HEK293 (cell line): ENCODE data around the gene CCDC12.

Experiments
- CTCF ChIA-PET: fragments of 350-600 bp; formaldehyde crosslinking; extraction: SDS; loops from one replicate; lab custom pipeline; 2021; ENCODE audit warnings: antibody characterized with exemption; lab: Yijun Ruan, JAX
- POLR2A ChIA-PET: fragments of 300-600 bp; formaldehyde crosslinking; extraction: SDS; loops from one replicate; lab custom pipeline; 2020; ENCODE audit warnings: antibody characterized with exemption, inconsistent platforms; lab: Yijun Ruan, JAX
- H3K27ac ChIP-seq: fragments of 200-500 bp; sonication (Bioruptor generic); 2 replicates; pipeline ENCODE4 v1.5.1; 2014; ENCODE audit warnings: low read depth, low read length, control low read depth, inconsistent platforms; ENCODE audit errors: extremely low read depth
- H3K36me3 ChIP-seq, 2 experiments: fragments of 200-500 bp in 1 of 2; sonication (Bioruptor generic) in 1 of 2; 1 replicate in 1 of 2; 2 replicates in 1 of 2; pipeline ENCODE4 v1.5.1; 2014 to 2017; ENCODE audit warnings: inconsistent platforms in 2 of 2, low read length in 2 of 2; ENCODE audit not compliant: control insufficient read depth in 2 of 2, insufficient read depth in 1 of 2
- H3K4me1 ChIP-seq: fragments of 200-500 bp; sonication (Bioruptor generic); 2 replicates; pipeline ENCODE4 v1.5.1; 2014; ENCODE audit warnings: mild to moderate bottlenecking, low read length, inconsistent platforms; ENCODE audit not compliant: control insufficient read depth, insufficient read depth
- H3K4me3 ChIP-seq: 2 replicates; pipeline ENCODE4 v1.5.1; 2011; ENCODE audit warnings: low read depth, mild to moderate bottlenecking, control low read depth, low read length, moderate library complexity
- H3K9me3 ChIP-seq: fragments of 200-500 bp; sonication (Bioruptor generic); 2 replicates; pipeline ENCODE4 v1.5.1; 2014; ENCODE audit warnings: low read depth, low read length, inconsistent platforms; ENCODE audit not compliant: control insufficient read depth, insufficient read depth
- BCL11A ChIP-seq: fragments of 450-650 bp; formaldehyde crosslinking; IDR thresholded peaks from 2 replicates; pipeline ENCODE4 v1.5.1; 2016; ENCODE audit warnings: low read depth, missing biosample characterization, missing genetic modification characterization
- GLIS1 ChIP-seq: fragments of 450-650 bp; formaldehyde crosslinking; IDR thresholded peaks from 2 replicates; pipeline ENCODE4 v1.5.1; 2016; ENCODE audit warnings: missing biosample characterization, missing genetic modification characterization
- KLF16 ChIP-seq: fragments of 450-650 bp; formaldehyde crosslinking; IDR thresholded peaks from 2 replicates; pipeline ENCODE4 v1.5.1; 2017; ENCODE audit warnings: missing biosample characterization, missing genetic modification characterization
- ZBTB21 ChIP-seq: fragments of 450-650 bp; formaldehyde crosslinking; IDR thresholded peaks from 2 replicates; pipeline ENCODE4 v1.5.1; 2017; ENCODE audit warnings: missing biosample characterization, missing genetic modification characterization
- ZFP37 ChIP-seq: fragments of 450-650 bp; formaldehyde crosslinking; IDR thresholded peaks from 2 replicates; pipeline ENCODE4 v1.5.1; 2016; ENCODE audit warnings: missing biosample characterization, missing genetic modification characterization
- ZNF202 ChIP-seq: fragments of 450-650 bp; formaldehyde crosslinking; IDR thresholded peaks from 2 replicates; pipeline ENCODE4 v1.5.1; 2016; ENCODE audit warnings: missing biosample characterization, missing genetic modification characterization, borderline replicate concordance
- ZNF292 ChIP-seq: fragments of 450-650 bp; formaldehyde crosslinking; IDR thresholded peaks from 2 replicates; pipeline ENCODE4 v1.5.1; 2016; ENCODE audit warnings: low read depth, missing biosample characterization, missing genetic modification characterization, borderline replicate concordance
- ZNF354C ChIP-seq: fragments of 450-650 bp; formaldehyde crosslinking; IDR thresholded peaks from 2 replicates; pipeline ENCODE4 v1.5.1; 2016; ENCODE audit warnings: missing biosample characterization, missing genetic modification characterization, low read depth, borderline replicate concordance
- ZNF521 ChIP-seq: fragments of 450-650 bp; formaldehyde crosslinking; IDR thresholded peaks from 2 replicates; pipeline ENCODE4 v1.5.1; 2017; ENCODE audit warnings: missing biosample characterization, mild to moderate bottlenecking, missing genetic modification characterization
- ZNF561 ChIP-seq: fragments of 450-650 bp; IDR thresholded peaks from 2 replicates; pipeline ENCODE4 v1.5.1; 2018; ENCODE audit warnings: missing biosample characterization, missing genetic modification characterization, borderline replicate concordance
- ZNF596 ChIP-seq: fragments of 450-650 bp; IDR thresholded peaks from 2 replicates; pipeline ENCODE4 v1.5.0; 2018; ENCODE audit warnings: missing biosample characterization, mild to moderate bottlenecking, missing genetic modification characterization, moderate library complexity
- ZNF600 ChIP-seq: fragments of 450-650 bp; formaldehyde crosslinking; IDR thresholded peaks from 2 replicates; pipeline ENCODE4 v1.5.1; 2016; ENCODE audit warnings: missing biosample characterization, missing genetic modification characterization
- ZNF623 ChIP-seq: fragments of 450-650 bp; formaldehyde crosslinking; IDR thresholded peaks from 2 replicates; pipeline ENCODE4 v1.5.1; 2016; ENCODE audit warnings: missing biosample characterization, missing genetic modification characterization
- ZNF776 ChIP-seq: fragments of 450-650 bp; formaldehyde crosslinking; IDR thresholded peaks from 2 replicates; pipeline ENCODE4 v1.5.0; 2017; ENCODE audit warnings: missing biosample characterization, missing genetic modification characterization, borderline replicate concordance
- ZNF792 ChIP-seq: fragments of 450-650 bp; formaldehyde crosslinking; IDR thresholded peaks from 2 replicates; pipeline ENCODE4 v1.5.1; 2016; ENCODE audit warnings: missing biosample characterization, missing genetic modification characterization
- TF ChIP-seq, protein P1 (sequence below): fragments of 450-650 bp; formaldehyde crosslinking; IDR thresholded peaks from 2 replicates; pipeline ENCODE4 v1.5.1; 2017; ENCODE audit warnings: missing biosample characterization, mild to moderate bottlenecking, missing genetic modification characterization, moderate library complexity
- TF ChIP-seq, protein P2 (sequence below): fragments of 450-650 bp; formaldehyde crosslinking; IDR thresholded peaks from 2 replicates; pipeline ENCODE4 v1.5.1; 2017; ENCODE audit warnings: missing biosample characterization, missing genetic modification characterization
- TF ChIP-seq, protein P3 (sequence below): fragments of 450-650 bp; formaldehyde crosslinking; IDR thresholded peaks from 2 replicates; pipeline ENCODE4 v1.5.1; 2016; ENCODE audit warnings: missing biosample characterization, missing genetic modification characterization, borderline replicate concordance
- TF ChIP-seq, protein P4 (sequence below): fragments of 450-650 bp; formaldehyde crosslinking; IDR thresholded peaks from 2 replicates; pipeline ENCODE4 v1.5.1; 2017; ENCODE audit warnings: missing biosample characterization, missing genetic modification characterization
- TF ChIP-seq, protein P5 (sequence below): fragments of 450-650 bp; formaldehyde crosslinking; IDR thresholded peaks from 2 replicates; pipeline ENCODE4 v1.5.0; 2017; ENCODE audit warnings: missing biosample characterization, missing genetic modification characterization, borderline replicate concordance
- TF ChIP-seq, protein P6 (sequence below): fragments of 450-650 bp; formaldehyde crosslinking; IDR thresholded peaks from 2 replicates; pipeline ENCODE4 v1.5.1; 2016; ENCODE audit warnings: missing biosample characterization, missing genetic modification characterization

CCDC12 gene

DNA sequence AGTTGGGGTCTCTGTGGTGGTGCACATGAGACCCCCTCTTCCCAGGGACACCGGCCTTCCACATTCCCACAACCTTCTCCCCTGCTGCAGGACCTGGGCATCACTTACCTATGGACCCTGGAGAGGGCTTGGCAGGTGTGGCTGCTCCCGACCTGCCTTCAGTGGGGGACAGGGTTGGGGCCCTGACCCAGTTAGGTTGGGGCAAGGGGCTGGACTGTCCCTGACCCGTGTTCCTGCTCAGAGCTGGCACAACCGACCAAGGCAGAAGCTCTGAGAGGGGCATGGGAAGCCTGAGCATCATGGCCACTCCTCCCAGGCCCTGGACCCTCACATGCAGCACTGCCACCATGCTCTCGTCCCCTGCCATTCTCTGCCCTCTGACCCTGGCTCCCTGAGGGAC lies 9.0 kb upstream of the CCDC12 start:
- no peak overlapping the region for H3K27ac ChIP-seq
- H3K36me3 ChIP-seq, result peaks cover 0 to 14% of the 10 kb centered on the region in 2 experiments; a peak in 1 of 3 replicates
- no peaks in the 10 kb centered on the region for H3K4me1 ChIP-seq
- ChIA-PET POLR2A (no interaction called here), CTCF (interaction anchor here (1.2 kb wide), 1 partner anchor 50 kb away, joined by 3 read pairs; no protein-coding TSS in a partner anchor)
- H3K9me3 ChIP-seq, result no peaks in the 10 kb centered on the region
- TF ChIP-seq, protein P1, sequence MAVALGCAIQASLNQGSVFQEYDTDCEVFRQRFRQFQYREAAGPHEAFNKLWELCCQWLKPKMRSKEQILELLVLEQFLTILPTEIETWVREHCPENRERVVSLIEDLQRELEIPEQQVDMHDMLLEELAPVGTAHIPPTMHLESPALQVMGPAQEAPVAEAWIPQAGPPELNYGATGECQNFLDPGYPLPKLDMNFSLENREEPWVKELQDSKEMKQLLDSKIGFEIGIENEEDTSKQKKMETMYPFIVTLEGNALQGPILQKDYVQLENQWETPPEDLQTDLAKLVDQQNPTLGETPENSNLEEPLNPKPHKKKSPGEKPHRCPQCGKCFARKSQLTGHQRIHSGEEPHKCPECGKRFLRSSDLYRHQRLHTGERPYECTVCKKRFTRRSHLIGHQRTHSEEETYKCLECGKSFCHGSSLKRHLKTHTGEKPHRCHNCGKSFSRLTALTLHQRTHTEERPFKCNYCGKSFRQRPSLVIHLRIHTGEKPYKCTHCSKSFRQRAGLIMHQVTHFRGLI (tag by site-specific recombination), result no peak
- TF ChIP-seq, protein P2, sequence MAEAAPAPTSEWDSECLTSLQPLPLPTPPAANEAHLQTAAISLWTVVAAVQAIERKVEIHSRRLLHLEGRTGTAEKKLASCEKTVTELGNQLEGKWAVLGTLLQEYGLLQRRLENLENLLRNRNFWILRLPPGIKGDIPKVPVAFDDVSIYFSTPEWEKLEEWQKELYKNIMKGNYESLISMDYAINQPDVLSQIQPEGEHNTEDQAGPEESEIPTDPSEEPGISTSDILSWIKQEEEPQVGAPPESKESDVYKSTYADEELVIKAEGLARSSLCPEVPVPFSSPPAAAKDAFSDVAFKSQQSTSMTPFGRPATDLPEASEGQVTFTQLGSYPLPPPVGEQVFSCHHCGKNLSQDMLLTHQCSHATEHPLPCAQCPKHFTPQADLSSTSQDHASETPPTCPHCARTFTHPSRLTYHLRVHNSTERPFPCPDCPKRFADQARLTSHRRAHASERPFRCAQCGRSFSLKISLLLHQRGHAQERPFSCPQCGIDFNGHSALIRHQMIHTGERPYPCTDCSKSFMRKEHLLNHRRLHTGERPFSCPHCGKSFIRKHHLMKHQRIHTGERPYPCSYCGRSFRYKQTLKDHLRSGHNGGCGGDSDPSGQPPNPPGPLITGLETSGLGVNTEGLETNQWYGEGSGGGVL, result no peak
- TF ChIP-seq, protein P3, sequence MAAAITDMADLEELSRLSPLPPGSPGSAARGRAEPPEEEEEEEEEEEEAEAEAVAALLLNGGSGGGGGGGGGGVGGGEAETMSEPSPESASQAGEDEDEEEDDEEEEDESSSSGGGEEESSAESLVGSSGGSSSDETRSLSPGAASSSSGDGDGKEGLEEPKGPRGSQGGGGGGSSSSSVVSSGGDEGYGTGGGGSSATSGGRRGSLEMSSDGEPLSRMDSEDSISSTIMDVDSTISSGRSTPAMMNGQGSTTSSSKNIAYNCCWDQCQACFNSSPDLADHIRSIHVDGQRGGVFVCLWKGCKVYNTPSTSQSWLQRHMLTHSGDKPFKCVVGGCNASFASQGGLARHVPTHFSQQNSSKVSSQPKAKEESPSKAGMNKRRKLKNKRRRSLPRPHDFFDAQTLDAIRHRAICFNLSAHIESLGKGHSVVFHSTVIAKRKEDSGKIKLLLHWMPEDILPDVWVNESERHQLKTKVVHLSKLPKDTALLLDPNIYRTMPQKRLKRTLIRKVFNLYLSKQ (tag by site-specific recombination), result no peak
- TF ChIP-seq, protein P4, sequence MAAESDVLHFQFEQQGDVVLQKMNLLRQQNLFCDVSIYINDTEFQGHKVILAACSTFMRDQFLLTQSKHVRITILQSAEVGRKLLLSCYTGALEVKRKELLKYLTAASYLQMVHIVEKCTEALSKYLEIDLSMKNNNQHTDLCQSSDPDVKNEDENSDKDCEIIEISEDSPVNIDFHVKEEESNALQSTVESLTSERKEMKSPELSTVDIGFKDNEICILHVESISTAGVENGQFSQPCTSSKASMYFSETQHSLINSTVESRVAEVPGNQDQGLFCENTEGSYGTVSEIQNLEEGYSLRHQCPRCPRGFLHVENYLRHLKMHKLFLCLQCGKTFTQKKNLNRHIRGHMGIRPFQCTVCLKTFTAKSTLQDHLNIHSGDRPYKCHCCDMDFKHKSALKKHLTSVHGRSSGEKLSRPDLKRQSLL (tag by site-specific recombination), result no peak
- no peak for TF ChIP-seq ZNF202
- TF ChIP-seq KLF16 (tag by site-specific recombination), result no peak
- TF ChIP-seq ZNF354C, result no peak
- TF ChIP-seq ZNF561 (tag by site-specific recombination), result no peak
- no peak overlapping the region for H3K4me3 ChIP-seq

DNA sequence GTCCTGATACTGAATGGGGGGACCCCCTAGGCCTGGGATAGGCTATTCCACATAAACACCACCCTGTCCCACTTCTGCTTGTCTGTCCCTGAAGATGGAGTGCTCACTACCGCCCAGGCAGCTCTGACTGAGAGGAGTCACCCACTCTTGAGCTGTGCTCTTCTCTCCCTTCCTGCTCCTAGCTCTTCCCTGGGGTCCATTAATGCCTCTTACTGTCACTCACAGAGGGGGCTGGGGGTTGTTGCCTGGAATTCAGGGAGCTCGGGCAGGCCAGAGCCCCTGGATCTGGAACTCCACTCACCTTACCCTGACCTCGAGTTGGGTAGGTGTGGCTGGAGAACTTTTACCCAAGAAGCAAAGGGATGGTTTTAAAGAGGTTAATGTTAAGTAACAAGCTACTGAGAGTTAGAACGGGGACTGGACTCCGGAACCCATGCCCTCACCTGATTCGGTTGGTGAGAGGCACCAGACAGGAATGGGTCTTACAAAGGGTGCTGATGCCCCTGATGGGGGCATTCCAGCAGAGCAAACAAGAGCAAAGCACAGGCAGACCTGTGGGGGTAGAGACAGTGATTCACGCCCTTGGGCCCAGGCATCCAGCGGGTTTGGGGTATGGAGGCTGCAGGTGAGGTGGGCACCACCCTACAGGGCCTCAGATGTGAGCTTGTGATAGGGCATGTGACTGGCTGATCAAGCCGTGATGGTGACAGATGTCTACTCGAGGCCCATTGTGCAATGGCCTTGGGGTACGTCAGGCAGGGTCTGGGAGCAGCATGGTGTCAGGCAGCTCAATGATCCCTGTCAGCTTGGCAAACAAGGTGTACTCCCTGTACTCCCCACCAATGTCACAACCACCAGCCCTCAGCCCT lies 8.3 kb upstream of the CCDC12 start:
- CTCF ChIA-PET, result interaction anchor here (1.2 kb wide), 1 partner anchor 49 kb away, joined by 3 read pairs; no protein-coding TSS in a partner anchor
- no peak for TF ChIP-seq GLIS1
- no peak for TF ChIP-seq BCL11A
- no peak for TF ChIP-seq ZNF792 (tag by site-specific recombination)
- no peak for TF ChIP-seq ZNF292 (tag by site-specific recombination)
- no peak for TF ChIP-seq ZNF521 (tag by site-specific recombination)
- no peak for TF ChIP-seq ZNF776 (tag by site-specific recombination)
- TF ChIP-seq ZNF623, result no peak
- TF ChIP-seq, protein P5, sequence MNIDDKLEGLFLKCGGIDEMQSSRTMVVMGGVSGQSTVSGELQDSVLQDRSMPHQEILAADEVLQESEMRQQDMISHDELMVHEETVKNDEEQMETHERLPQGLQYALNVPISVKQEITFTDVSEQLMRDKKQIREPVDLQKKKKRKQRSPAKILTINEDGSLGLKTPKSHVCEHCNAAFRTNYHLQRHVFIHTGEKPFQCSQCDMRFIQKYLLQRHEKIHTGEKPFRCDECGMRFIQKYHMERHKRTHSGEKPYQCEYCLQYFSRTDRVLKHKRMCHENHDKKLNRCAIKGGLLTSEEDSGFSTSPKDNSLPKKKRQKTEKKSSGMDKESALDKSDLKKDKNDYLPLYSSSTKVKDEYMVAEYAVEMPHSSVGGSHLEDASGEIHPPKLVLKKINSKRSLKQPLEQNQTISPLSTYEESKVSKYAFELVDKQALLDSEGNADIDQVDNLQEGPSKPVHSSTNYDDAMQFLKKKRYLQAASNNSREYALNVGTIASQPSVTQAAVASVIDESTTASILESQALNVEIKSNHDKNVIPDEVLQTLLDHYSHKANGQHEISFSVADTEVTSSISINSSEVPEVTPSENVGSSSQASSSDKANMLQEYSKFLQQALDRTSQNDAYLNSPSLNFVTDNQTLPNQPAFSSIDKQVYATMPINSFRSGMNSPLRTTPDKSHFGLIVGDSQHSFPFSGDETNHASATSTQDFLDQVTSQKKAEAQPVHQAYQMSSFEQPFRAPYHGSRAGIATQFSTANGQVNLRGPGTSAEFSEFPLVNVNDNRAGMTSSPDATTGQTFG (tag by site-specific recombination), result no peak
- no peak for TF ChIP-seq ZBTB21 (tag by site-specific recombination)
- TF ChIP-seq ZFP37 (tag by site-specific recombination), result no peak
- TF ChIP-seq ZNF600 (tag by site-specific recombination), result no peak
- TF ChIP-seq, protein P6, sequence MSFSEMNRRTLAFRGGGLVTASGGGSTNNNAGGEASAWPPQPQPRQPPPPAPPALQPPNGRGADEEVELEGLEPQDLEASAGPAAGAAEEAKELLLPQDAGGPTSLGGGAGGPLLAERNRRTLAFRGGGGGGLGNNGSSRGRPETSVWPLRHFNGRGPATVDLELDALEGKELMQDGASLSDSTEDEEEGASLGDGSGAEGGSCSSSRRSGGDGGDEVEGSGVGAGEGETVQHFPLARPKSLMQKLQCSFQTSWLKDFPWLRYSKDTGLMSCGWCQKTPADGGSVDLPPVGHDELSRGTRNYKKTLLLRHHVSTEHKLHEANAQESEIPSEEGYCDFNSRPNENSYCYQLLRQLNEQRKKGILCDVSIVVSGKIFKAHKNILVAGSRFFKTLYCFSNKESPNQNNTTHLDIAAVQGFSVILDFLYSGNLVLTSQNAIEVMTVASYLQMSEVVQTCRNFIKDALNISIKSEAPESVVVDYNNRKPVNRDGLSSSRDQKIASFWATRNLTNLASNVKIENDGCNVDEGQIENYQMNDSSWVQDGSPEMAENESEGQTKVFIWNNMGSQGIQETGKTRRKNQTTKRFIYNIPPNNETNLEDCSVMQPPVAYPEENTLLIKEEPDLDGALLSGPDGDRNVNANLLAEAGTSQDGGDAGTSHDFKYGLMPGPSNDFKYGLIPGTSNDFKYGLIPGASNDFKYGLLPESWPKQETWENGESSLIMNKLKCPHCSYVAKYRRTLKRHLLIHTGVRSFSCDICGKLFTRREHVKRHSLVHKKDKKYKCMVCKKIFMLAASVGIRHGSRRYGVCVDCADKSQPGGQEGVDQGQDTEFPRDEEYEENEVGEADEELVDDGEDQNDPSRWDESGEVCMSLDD (tag by site-specific recombination), result no peak
- TF ChIP-seq ZNF596 (tag by site-specific recombination), result no peak
- POLR2A ChIA-PET, result no interaction called here
- H3K36me3 ChIP-seq, result peaks cover 0 to 12% of the 10 kb centered on the region in 2 experiments; a peak in 1 of 3 replicates
- no peaks in the 10 kb centered on the region for H3K4me1 ChIP-seq
- H3K27ac ChIP-seq, result no peak overlapping the region
- H3K9me3 ChIP-seq, result no peaks in the 10 kb centered on the region
- no peak overlapping the region for H3K4me3 ChIP-seq
